Measurements from ENCODE around the gene MLEC.

The MLEC gene

DNA sequence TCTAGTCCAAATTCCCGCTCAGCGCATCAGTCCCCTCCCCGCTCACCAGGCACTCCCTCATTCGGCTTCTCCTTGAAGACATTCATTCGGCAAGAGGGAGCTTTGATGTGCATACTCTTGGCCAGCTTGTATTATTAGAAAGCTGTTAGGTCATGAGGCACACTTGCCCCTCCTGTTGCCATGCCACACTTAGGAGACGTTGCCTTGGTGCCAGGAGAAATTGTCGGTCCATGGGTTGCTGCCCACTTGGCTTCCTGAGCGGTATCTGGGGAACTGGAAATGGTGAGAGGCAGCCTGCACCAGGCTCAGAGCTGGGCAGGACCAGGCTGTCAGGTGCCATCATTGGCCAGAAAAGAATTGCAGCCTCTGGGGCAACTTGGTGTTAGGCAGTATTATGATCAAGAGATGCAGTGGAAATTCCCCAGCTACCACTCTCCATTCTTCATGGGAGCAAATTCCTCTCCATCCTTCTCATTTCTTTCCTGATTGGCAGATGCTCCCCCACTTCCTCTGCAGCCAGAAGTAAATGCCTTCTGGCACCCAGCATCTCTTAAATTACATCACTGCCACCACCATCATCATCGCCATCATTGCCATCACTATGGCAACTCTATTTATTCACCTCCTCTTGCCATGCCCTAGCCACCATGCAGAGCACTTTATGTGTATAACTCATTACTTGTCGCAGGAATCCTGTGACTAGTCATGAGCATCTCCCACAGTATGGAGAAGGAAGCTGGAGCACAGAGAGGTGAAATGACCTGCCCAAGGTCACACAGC lies 34.1 kb upstream of the MLEC start:
- no peak for TF ChIP-seq CTCF (IDR thresholded peaks at IDR 0.05; ENCODE audit: low read depth, low read length, missing control alignments)
- no peak overlapping the region for H3K4me3 ChIP-seq (replicated peaks; ENCODE audit: low read depth, low read length)
- DNase-seq (ENCODE audit: extremely low read depth, low read depth) = no peak

DNA sequence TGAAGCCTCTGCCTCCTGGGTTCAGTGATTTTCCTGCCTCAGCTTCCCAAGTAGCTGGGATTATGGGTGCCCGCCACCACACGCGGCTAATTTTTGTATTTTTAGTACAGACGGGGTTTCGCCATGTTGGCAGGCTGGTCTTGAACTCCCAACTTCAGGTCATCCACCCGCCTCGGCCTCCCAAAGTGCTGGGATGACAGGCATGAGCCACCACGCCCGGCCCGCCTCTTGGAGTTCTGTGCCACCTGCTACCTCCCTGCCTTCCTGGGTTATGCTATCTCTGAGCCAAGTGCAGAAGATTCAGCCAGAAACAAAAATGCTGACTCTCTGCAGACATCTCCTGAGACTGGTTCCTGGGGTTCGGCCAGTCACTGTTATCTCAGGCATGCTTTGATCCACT lies 33.3 kb upstream of the MLEC start:
- DNase-seq (ENCODE audit: extremely low read depth, low read depth) = no peak
- H3K4me3 ChIP-seq (replicated peaks; ENCODE audit: low read depth, low read length) = no peak overlapping the region
- TF ChIP-seq CTCF (IDR thresholded peaks at IDR 0.05; ENCODE audit: low read depth, low read length, missing control alignments) = no peak

- H3K4me3 ChIP-seq (replicated peaks; ENCODE audit: low read depth, low read length) = no peak overlapping the region
- TF ChIP-seq CTCF (IDR thresholded peaks at IDR 0.05; ENCODE audit: low read depth, low read length, missing control alignments) = no peak
- no peak for DNase-seq (ENCODE audit: extremely low read depth, low read depth)
These were observed 32.3 kb upstream of the MLEC start for GRCh38 chr12:120654656-120655055.

DNA sequence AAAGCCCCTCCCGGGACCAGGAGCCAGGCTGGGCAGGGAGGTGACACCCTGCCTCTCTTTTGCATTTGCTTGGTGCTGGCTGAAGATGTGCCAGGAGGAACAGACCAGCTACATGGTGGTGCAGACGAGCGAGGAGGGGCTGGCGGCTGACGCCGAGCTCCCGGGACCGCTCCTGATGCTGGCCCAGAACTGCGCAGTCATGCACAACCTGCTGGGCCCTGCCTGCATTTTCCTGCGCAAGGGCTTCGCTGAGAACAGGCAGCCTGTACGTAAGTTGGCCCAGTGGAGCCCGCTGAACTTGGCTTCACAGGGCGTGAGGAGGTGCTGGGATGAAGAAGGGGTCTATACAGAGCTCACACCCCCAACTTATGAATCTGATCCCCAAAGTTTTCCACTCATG lies 30.9 kb upstream of the MLEC start:
- no peak for DNase-seq (ENCODE audit: extremely low read depth, low read depth)
- H3K4me3 ChIP-seq (replicated peaks; ENCODE audit: low read depth, low read length) = no peak overlapping the region
- no peak for TF ChIP-seq CTCF (IDR thresholded peaks at IDR 0.05; ENCODE audit: low read depth, low read length, missing control alignments)

GRCh38 chr12:120658286-120659150 lies 28.4 kb upstream of the MLEC start:
- TF ChIP-seq CTCF (IDR thresholded peaks at IDR 0.05; ENCODE audit: low read depth, low read length, missing control alignments) = no peak
- H3K4me3 ChIP-seq (replicated peaks; ENCODE audit: low read depth, low read length) = no peak overlapping the region
- no peak for DNase-seq (ENCODE audit: extremely low read depth, low read depth)

GRCh38 chr12:120659151-120659525 lies 27.8 kb upstream of the MLEC start:
- no peak for DNase-seq (ENCODE audit: extremely low read depth, low read depth)
- TF ChIP-seq CTCF (IDR thresholded peaks at IDR 0.05; ENCODE audit: low read depth, low read length, missing control alignments) = no peak
- no peak overlapping the region for H3K4me3 ChIP-seq (replicated peaks; ENCODE audit: low read depth, low read length)
